ENCODE data around the gene REM1.
"Not testable (repeated sequence)": the region's sequence is repeated elsewhere in the genome, so short reads cannot be mapped to it uniquely, and the experiment has no call there.

GRCh38 chr20:31470946-31471345, 4.1 kb upstream of the REM1 start:
- not testable (repeated sequence) for TF ChIP-seq EP300, CTCF, POLR2A (IDR thresholded peaks at IDR 0.05)

Measured in ovary (tissue), 3 donors.